ENCODE measurements around the gene MRTFA.
A peak's percentile ranks its signal among the peaks of the same experiment; 100 is the strongest.

The MRTFA gene

GRCh38 chr22:40423310-40423688, 213.2 kb downstream of the MRTFA start:
- no peak for DNase-seq

- no peak for DNase-seq
Measured at GRCh38 chr22:40422558-40423309, 213.8 kb downstream of the MRTFA start.

- no peak for DNase-seq
Measured at GRCh38 chr22:40421941-40422340, 214.6 kb downstream of the MRTFA start.

- no peak for DNase-seq
Measured at GRCh38 chr22:40421082-40421350, 215.5 kb downstream of the MRTFA start.

GRCh38 chr22:40420341-40421081, 216.0 kb downstream of the MRTFA start:
- DNase-seq: no peak

GRCh38 chr22:40419718-40420117, 216.8 kb downstream of the MRTFA start:
- DNase-seq: no peak

GRCh38 chr22:40418366-40419201, 217.9 kb downstream of the MRTFA start:
- DNase-seq: peak; percentile 33

- DNase-seq: no peak
Measured at GRCh38 chr22:40417881-40418280, 218.6 kb downstream of the MRTFA start.

- DNase-seq: no peak
Measured at GRCh38 chr22:40417041-40417440, 219.5 kb downstream of the MRTFA start.

- DNase-seq: no peak
Measured at GRCh38 chr22:40416636-40417035, 219.9 kb downstream of the MRTFA start.

GRCh38 chr22:40416267-40416570, 220.3 kb downstream of the MRTFA start:
- no peak for DNase-seq

GRCh38 chr22:40415531-40416266, 220.8 kb downstream of the MRTFA start:
- DNase-seq: no peak

- no peak for DNase-seq
Measured at GRCh38 chr22:40414838-40415505, 221.5 kb downstream of the MRTFA start.

- peak; percentile 26 for DNase-seq
Measured at GRCh38 chr22:40414311-40414710, 222.2 kb downstream of the MRTFA start.

GRCh38 chr22:40413873-40414272, 222.6 kb downstream of the MRTFA start:
- DNase-seq: no peak

- no peak for DNase-seq
Measured at GRCh38 chr22:40412441-40412840, 224.1 kb downstream of the MRTFA start.

- no peak for DNase-seq
Measured at GRCh38 chr22:40411506-40411861, 225.0 kb downstream of the MRTFA start.

- no peak for DNase-seq
Measured at GRCh38 chr22:40410731-40411505, 225.6 kb downstream of the MRTFA start.

GRCh38 chr22:40410272-40410671, 226.2 kb downstream of the MRTFA start:
- DNase-seq: no peak

GRCh38 chr22:40409613-40410113, 226.9 kb downstream of the MRTFA start:
- no peak for DNase-seq
